H1 (cell line): ENCODE results near the gene OR1I1. TPM values are rescaled to one million over a fixed set of nuclear protein-coding genes. Genes with fewer than 3 reads are reported as not detected.

Experiments
- CTCF ChIA-PET: fragments of 300-600 bp; sonication (Branson Sonifier 250); formaldehyde crosslinking; loops from one replicate; lab custom pipeline; 2021; ENCODE audit not compliant: partially characterized antibody; lab: Charles Lee
- POLR2A ChIA-PET: fragments of 300-600 bp; sonication (Branson Sonifier 250); formaldehyde crosslinking; loops from one replicate; lab custom pipeline; 2021; ENCODE audit warnings: inconsistent platforms; ENCODE audit not compliant: partially characterized antibody; lab: Charles Lee
- DNase-seq, 2 experiments: peaks; one replicate each; pipeline versions ENCODE4 v3.0.0 to v3.0.0-alpha.2; 2010 to 2022; ENCODE audit warnings: low spot score in 2 of 2, low read depth in 1 of 2, mixed read lengths in 1 of 2
- FAIRE-seq: peaks from 2 replicates; lab custom pipeline; 2011; peaks lifted over from hg19 to GRCh38; lab: Jason Lieb, UNC
- H2AFZ ChIP-seq: 2 replicates; pipeline ENCODE4 v1.8.1; 2012; ENCODE audit warnings: low read length, inconsistent platforms
- H2AK5ac ChIP-seq: 2 replicates; pipeline ENCODE4 v1.6.1; 2013; ENCODE audit warnings: low read depth, low read length
- H2BK120ac ChIP-seq: replicated peaks from 2 replicates; pipeline ENCODE3; 2013; ENCODE audit warnings: low read depth, low read length, inconsistent platforms
- H2BK12ac ChIP-seq: 2 replicates; pipeline ENCODE4 v1.6.1; 2013; ENCODE audit warnings: low read depth, low read length
- H2BK15ac ChIP-seq: 2 replicates; pipeline ENCODE4 v1.6.1; 2013; ENCODE audit warnings: low read length
- H2BK20ac ChIP-seq: 2 replicates; pipeline ENCODE4 v1.6.1; 2013; ENCODE audit warnings: low read length
- H2BK5ac ChIP-seq: 2 replicates; pipeline ENCODE4 v1.6.1; 2013; ENCODE audit warnings: low read depth, low read length
- H3K14ac ChIP-seq: 2 replicates; pipeline ENCODE4 v1.6.1; 2013; ENCODE audit warnings: inconsistent platforms; ENCODE audit not compliant: insufficient read length
- H3K18ac ChIP-seq: 2 replicates; pipeline ENCODE4 v1.6.1; 2013; ENCODE audit warnings: low read length; ENCODE audit errors: extremely low read depth
- H3K23ac ChIP-seq: 2 replicates; pipeline ENCODE4 v1.6.1; 2013; ENCODE audit warnings: inconsistent platforms; ENCODE audit not compliant: insufficient read length
- H3K23me2 ChIP-seq: 2 replicates; pipeline ENCODE4 v1.6.1; 2013; ENCODE audit warnings: low read depth, low read length
- H3K27ac ChIP-seq: 2 replicates; pipeline ENCODE4 v1.6.1; 2011; ENCODE audit warnings: low read depth, low read length, inconsistent platforms
- H3K27me3 ChIP-seq, 4 experiments: replicated peaks in 1 of 4; 1 replicate in 1 of 4; 2 replicates in 3 of 4; pipeline versions ENCODE4 v1.6.1 to v1.8.1; 2011 to 2013; ENCODE audit warnings: low read length in 3 of 4, mild to moderate bottlenecking in 3 of 4, inconsistent platforms in 2 of 4, mixed read lengths in 2 of 4, moderate library complexity in 1 of 4; ENCODE audit not compliant: control insufficient read depth in 3 of 4, insufficient read depth in 3 of 4; ENCODE audit errors: extremely low read depth in 1 of 4
- H3K36me3 ChIP-seq, 4 experiments: 2 replicates each; pipeline versions ENCODE4 v1.6.1 to v1.8.1; 2011 to 2013; ENCODE audit warnings: mild to moderate bottlenecking in 4 of 4, low read length in 3 of 4, moderate library complexity in 2 of 4, control low read depth in 1 of 4, inconsistent platforms in 1 of 4; ENCODE audit not compliant: insufficient read depth in 4 of 4, control insufficient read depth in 2 of 4
- H3K4ac ChIP-seq: replicated peaks from 2 replicates; pipeline ENCODE3; 2013; ENCODE audit warnings: low read length, low read depth, mixed read lengths, inconsistent platforms; ENCODE audit not compliant: insufficient read length
- H3K4me1 ChIP-seq, 4 experiments: replicated peaks in 1 of 4; 1 replicate in 1 of 4; 2 replicates in 3 of 4; pipeline versions ENCODE4 v1.6.1 to v1.8.1; 2011 to 2013; ENCODE audit warnings: low read length in 3 of 4, inconsistent platforms in 2 of 4, mixed read lengths in 1 of 4; ENCODE audit not compliant: insufficient read depth in 4 of 4, control insufficient read depth in 3 of 4
- H3K4me2 ChIP-seq, 2 experiments: 2 replicates each; pipeline versions ENCODE4 v1.6.1 to v1.8.1; 2011 to 2013; ENCODE audit warnings: low read depth in 2 of 2, low read length in 2 of 2, control low read depth in 1 of 2, inconsistent platforms in 1 of 2, mild to moderate bottlenecking in 1 of 2; ENCODE audit not compliant: insufficient read depth in 1 of 2
- H3K4me3 ChIP-seq, 4 experiments: fragments of 200-600, 300-600 bp in 1 of 4; sonication (generic), shearing (Covaris generic), sonication (Bioruptor Twin) in 1 of 4; 2 replicates each; pipeline versions ENCODE4 v1.5.1 to v1.8.1; 2011 to 2016; ENCODE audit warnings: low read length in 4 of 4, low read depth in 3 of 4, control low read depth in 2 of 4, inconsistent platforms in 2 of 4, mild to moderate bottlenecking in 2 of 4, mixed read lengths in 1 of 4, moderate library complexity in 1 of 4; ENCODE audit not compliant: insufficient read depth in 2 of 4; ENCODE audit errors: extremely low read depth in 1 of 4
- H3K56ac ChIP-seq: replicated peaks from 2 replicates; pipeline ENCODE3; 2013; ENCODE audit warnings: low read depth, mild to moderate bottlenecking, mixed read lengths, low read length, inconsistent platforms; ENCODE audit not compliant: insufficient read length
- H3K79me1 ChIP-seq: 2 replicates; pipeline ENCODE4 v1.6.1; 2013; ENCODE audit warnings: low read depth, low read length, control low read depth
- H3K79me2 ChIP-seq, 2 experiments: 2 replicates each; pipeline versions ENCODE4 v1.6.1 to v1.8.1; 2012 to 2013; ENCODE audit warnings: low read length in 2 of 2, mild to moderate bottlenecking in 2 of 2, inconsistent platforms in 1 of 2; ENCODE audit not compliant: insufficient read depth in 2 of 2, control insufficient read depth in 1 of 2
- H3K9ac ChIP-seq, 4 experiments: replicated peaks in 1 of 4; 1 replicate in 1 of 4; 2 replicates in 3 of 4; pipeline versions ENCODE4 v1.6.1 to v1.8.1; 2011 to 2013; ENCODE audit warnings: low read depth in 3 of 4, low read length in 3 of 4, control low read depth in 2 of 4, mild to moderate bottlenecking in 2 of 4, moderate library complexity in 2 of 4, inconsistent platforms in 1 of 4; ENCODE audit errors: extremely low read depth in 1 of 4
- H3K9me3 ChIP-seq, 2 experiments: 2 replicates each; pipeline versions ENCODE4 v1.6.1 to v1.8.1; 2012 to 2013; ENCODE audit warnings: mild to moderate bottlenecking in 2 of 2, moderate library complexity in 2 of 2, control low read depth in 1 of 2, inconsistent platforms in 1 of 2, low read depth in 1 of 2, low read length in 1 of 2, mixed read lengths in 1 of 2; ENCODE audit not compliant: insufficient read depth in 2 of 2
- H4K20me1 ChIP-seq, 2 experiments: replicated peaks in 1 of 2; 2 replicates each; pipeline versions ENCODE3 to v1.8.1; 2011 to 2013; ENCODE audit warnings: inconsistent platforms in 2 of 2, low read length in 2 of 2, mild to moderate bottlenecking in 1 of 2; ENCODE audit not compliant: insufficient read depth in 2 of 2, control insufficient read depth in 1 of 2
- H4K5ac ChIP-seq: 2 replicates; pipeline ENCODE4 v1.6.1; 2013; ENCODE audit warnings: low read length, low read depth, mixed read lengths, inconsistent platforms; ENCODE audit not compliant: insufficient read length
- H4K8ac ChIP-seq: 2 replicates; pipeline ENCODE4 v1.8.0; 2013; ENCODE audit warnings: mild to moderate bottlenecking, moderate library complexity, low read length, inconsistent platforms; ENCODE audit not compliant: insufficient read depth; ENCODE audit errors: extremely low read depth
- H4K91ac ChIP-seq: replicated peaks from 2 replicates; pipeline ENCODE3; 2013; ENCODE audit warnings: low read length, mixed read lengths, inconsistent platforms; ENCODE audit not compliant: insufficient read length
- ATF2 ChIP-seq: IDR thresholded peaks from 2 replicates; pipeline ENCODE4 v1.6.1; 2012; ENCODE audit warnings: low read length, inconsistent platforms
- ATF3 ChIP-seq: IDR thresholded peaks from 2 replicates; pipeline ENCODE4 v1.6.1; 2011; ENCODE audit warnings: low read depth, mild to moderate bottlenecking, low read length; ENCODE audit not compliant: insufficient read depth
- CREB1 ChIP-seq: IDR thresholded peaks from 2 replicates; pipeline ENCODE4 v1.6.1; 2012; ENCODE audit warnings: inconsistent platforms
- EGR1 ChIP-seq: IDR thresholded peaks from 2 replicates; pipeline ENCODE4 v1.6.1; 2011; ENCODE audit warnings: low read depth, low read length, borderline replicate concordance
- EP300 ChIP-seq, 2 experiments: IDR thresholded peaks; 1 replicate in 1 of 2; 2 replicates in 1 of 2; pipeline ENCODE4 v1.6.1; 2011 to 2012; ENCODE audit warnings: low read depth in 2 of 2, low read length in 2 of 2, mild to moderate bottlenecking in 2 of 2, borderline replicate concordance in 1 of 2, inconsistent platforms in 1 of 2, moderate library complexity in 1 of 2
- JUN ChIP-seq: IDR thresholded peaks from 2 replicates; pipeline ENCODE4 v1.6.1; 2011; ENCODE audit warnings: low read depth, mild to moderate bottlenecking, improper control_type of control experiment, low read length
- JUND ChIP-seq: IDR thresholded peaks from 2 replicates; pipeline ENCODE4 v1.6.1; 2011; ENCODE audit warnings: mild to moderate bottlenecking, improper control_type of control experiment, low read length
- RNF2 ChIP-seq: fragments of 200-900, 300-1000 bp; sonication (generic); IDR thresholded peaks from 2 replicates; pipeline ENCODE4 v1.7.1; 2016; ENCODE audit warnings: borderline replicate concordance, low read depth, mild to moderate bottlenecking, antibody characterized with exemption, low read length; ENCODE audit not compliant: poor library complexity, severe bottlenecking; ENCODE audit errors: missing control alignments
- RXRA ChIP-seq: IDR thresholded peaks from 2 replicates; pipeline ENCODE4 v1.6.1; 2011; ENCODE audit warnings: low read depth, mild to moderate bottlenecking, low read length, moderate library complexity; ENCODE audit not compliant: insufficient read depth
- ZNF274 ChIP-seq: IDR thresholded peaks from 2 replicates; pipeline ENCODE4 v1.7.0; 2012; ENCODE audit warnings: low read length, borderline replicate concordance; ENCODE audit errors: extremely low read depth
- WGBS, 2 experiments: shearing (Covaris generic) in 1 of 2; methylation state at CpG; one replicate each; pipeline versions ENCODE4 v1.1.6 to v1.1.7; 2013 to 2015; ENCODE audit warnings: low lambda C conversion rate in 2 of 2, mixed read lengths in 2 of 2, inconsistent platforms in 1 of 2, low coverage in 1 of 2, missing lambda C conversion rate in 1 of 2; ENCODE audit not compliant: insufficient replicate concordance in 2 of 2, insufficient coverage in 1 of 2, insufficient read length in 1 of 2; ENCODE audit errors: extremely low coverage in 1 of 2, missing lambda C conversion rate in 1 of 2; 5-methylcytosine and 5-hydroxymethylcytosine counted together
- polyA plus RNA-seq, 7 experiments: library from polyadenylated mRNA; depleted of rRNA in 3 of 7; stranded (reverse) in 5 of 7; unstranded in 2 of 7; fragments of >200 nt in 5 of 7; fragments of 200-250 nt in 2 of 7; gene quantifications; 1 replicate in 5 of 7; 2 replicates in 1 of 7; 4 replicates in 1 of 7; pipeline versions ENCODE4 v1.2.1 to v1.2.3, GENCODE V29; 2011 to 2013; ENCODE audit warnings: missing spikeins in 2 of 7, mixed read lengths in 2 of 7
- total RNA-seq: library from RNA; stranded (reverse); fragmentation: NEBNext Ultra II Directional; extraction: Animal tissue kit (Norgen Biotek cat#: 25700); gene quantifications from 2 replicates; pipeline ENCODE4 v1.2.1, GENCODE V29; 2021

The OR1I1 gene
- total and polyA plus RNA-seq, 2 of the 8 experiments (the other 6 are each of a cell fraction or from before 2014, with no cell fraction given), result not detected

GRCh38 chr19:15045506-15045905 is 36.5 kb upstream of the OR1I1 start:
- Histone ChIP-seq H3K36me3 (no peaks in the 10 kb centered on the region), H3K56ac (no peak overlapping the region), H2AFZ (no peak overlapping the region), H3K27me3 (no peaks in the 10 kb centered on the region), H3K9me3 (peaks cover 48 to 50% of the 10 kb centered on the region in 2 experiments), H3K18ac (no peak overlapping the region), H2AK5ac (no peak overlapping the region), H3K4ac (no peak overlapping the region), H2BK20ac (no peak overlapping the region), H2BK120ac (no peak overlapping the region), H3K4me1 (no peaks in the 10 kb centered on the region), H4K91ac (no peak overlapping the region), H3K23ac (no peak overlapping the region), H4K20me1 (no peaks in the 10 kb centered on the region), H4K5ac (no peak overlapping the region), H4K8ac (no peak overlapping the region), H3K4me3 (no peak overlapping the region), H2BK5ac (no peak overlapping the region), H3K9ac (no peak overlapping the region), H2BK15ac (no peak overlapping the region), H3K79me1 (no peaks in the 10 kb centered on the region), H3K27ac (no peak overlapping the region), H2BK12ac (no peak overlapping the region), H3K14ac (no peak overlapping the region), H3K4me2 (no peak overlapping the region), H3K23me2 (peaks cover 5% of the 10 kb centered on the region; the same call in 1 of the 2 replicates), H3K79me2 (no peaks in the 10 kb centered on the region)
- TF ChIP-seq JUND, result no peak
- no peak for TF ChIP-seq ATF2
- no peak for TF ChIP-seq EGR1
- TF ChIP-seq JUN, result no peak
- TF ChIP-seq CREB1, result no peak
- no peak for TF ChIP-seq RNF2
- no peak for TF ChIP-seq RXRA
- TF ChIP-seq ZNF274, result no peak
- TF ChIP-seq EP300 (IDR thresholded peaks at IDR 0.05; ENCODE audit: borderline replicate concordance in 1 of 2, low read depth in 2 of 2, low read length in 2 of 2), result no peak
- TF ChIP-seq ATF3, result no peak
- FAIRE-seq (no peak), DNase-seq (no peak)
- ChIA-PET POLR2A (no interaction called here), CTCF (interaction anchor here (0.6 kb wide), 1 partner anchor 501 kb away, joined by 4 read pairs; no protein-coding TSS in a partner anchor)
- 50% methylated on average over 3 of the region's 3 CpGs; no CpG with 5 or more reads in 1 of the 2 experiments for WGBS, 2 experiments
